Activated CD4-positive, alpha-beta T cell treated with anti-CD3 and anti-CD28 coated beads, Interleukin-2, amount 50 U/mL, for 16 hours (primary cell): ENCODE results near the gene RNPEP.
"Not testable (repeated sequence)": the region's sequence is repeated elsewhere in the genome, so short reads cannot be mapped to it uniquely, and the experiment has no call there.

Experiments used
- DNase-seq: peaks from one replicate; pipeline ENCODE4 v3.0.0-alpha.2; 2020

RNPEP gene

DNA sequence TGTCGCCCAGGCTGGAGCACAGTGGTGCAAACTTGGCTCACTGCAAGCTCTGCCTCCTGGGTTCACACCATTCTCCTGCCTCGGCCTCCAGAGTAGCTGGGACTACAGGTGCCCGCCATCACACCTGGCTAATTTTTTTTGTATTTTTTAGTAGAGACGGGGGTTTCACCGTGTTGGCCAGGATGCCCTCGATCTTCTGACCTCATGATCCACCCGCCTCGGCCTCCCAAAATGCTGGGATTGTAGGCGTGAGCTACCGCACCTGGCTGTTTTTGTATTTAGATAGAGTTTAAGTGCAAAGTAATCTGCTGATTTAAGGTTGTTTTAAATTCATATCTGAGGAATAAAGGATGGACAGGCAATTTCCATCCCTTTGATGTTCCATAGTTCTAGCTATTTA, 20.1 kb upstream of the RNPEP start:
- DNase-seq, result not testable (repeated sequence)

DNA sequence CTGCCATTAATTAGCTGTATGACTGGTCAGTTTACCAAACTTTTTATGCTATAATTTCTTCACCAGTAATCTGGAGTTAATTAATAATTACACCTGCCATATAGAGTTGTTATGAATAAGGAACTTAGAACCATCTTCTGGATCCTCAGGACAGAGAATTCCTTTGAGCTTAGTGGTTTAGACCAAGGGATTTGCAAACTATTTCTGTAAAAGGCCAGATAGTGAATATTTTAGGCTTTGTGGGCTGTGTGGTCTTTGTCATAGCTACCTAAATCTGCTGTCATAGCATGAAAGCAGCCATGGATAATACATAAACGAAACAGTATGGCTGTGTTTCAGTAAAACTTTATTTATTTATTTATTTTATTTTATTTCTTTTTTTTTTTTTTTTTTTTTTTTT, 18.2 kb upstream of the RNPEP start:
- DNase-seq, result no peak

DNA sequence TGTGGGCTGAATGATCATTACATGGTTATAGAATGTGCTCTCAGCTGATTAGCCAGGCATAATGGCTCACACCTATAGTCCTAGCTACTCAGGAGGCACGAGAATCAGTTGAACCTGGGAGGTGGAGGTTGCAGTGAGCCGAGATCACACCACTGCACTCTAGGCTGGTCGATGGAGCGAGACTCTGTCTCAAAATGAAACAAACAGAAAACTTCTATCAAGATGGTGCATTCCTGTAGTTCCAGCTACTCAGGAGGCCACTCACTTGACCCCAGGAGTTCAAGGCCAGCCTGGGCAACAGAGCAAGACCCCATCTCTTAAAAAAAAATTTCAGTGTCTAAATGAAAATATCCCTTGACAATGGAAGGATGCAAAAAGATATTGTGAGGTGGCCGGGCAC, 16.3 kb upstream of the RNPEP start:
- no peak for DNase-seq

DNA sequence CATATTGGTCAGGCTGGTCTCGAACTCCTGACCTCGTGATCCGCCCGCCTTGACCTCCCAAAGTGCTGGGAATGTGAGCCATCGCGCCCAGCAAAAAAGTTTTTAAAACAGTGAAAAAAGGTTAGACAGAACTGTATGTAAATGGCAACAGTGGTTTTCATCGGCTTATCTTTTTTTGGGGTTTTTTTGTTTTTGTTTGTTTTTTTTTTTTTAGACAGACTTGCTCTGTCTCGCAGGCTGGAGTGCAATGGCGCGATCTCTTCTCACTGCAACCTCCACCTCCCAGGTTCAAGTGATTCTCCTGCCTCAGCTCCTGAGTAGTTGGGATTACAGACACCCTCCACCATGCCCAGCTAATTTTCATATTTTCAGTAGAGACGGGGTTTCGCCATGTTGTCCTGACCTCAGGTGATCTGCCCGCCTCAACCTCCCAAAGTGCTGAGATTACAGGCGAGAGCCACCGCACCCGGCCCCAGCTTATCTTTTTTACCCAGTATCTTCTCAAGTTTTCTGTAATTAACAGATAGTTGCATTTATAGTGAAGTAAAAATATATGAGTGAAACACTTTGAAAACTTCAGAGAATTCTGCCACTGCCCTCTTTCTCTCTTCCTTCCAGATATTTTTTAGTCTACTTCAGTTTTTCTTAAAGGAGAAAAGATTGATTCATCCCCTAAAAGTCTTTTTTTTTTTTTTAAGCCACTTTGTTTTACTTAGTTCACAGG, 14.1 kb upstream of the RNPEP start:
- no peak for DNase-seq

DNA sequence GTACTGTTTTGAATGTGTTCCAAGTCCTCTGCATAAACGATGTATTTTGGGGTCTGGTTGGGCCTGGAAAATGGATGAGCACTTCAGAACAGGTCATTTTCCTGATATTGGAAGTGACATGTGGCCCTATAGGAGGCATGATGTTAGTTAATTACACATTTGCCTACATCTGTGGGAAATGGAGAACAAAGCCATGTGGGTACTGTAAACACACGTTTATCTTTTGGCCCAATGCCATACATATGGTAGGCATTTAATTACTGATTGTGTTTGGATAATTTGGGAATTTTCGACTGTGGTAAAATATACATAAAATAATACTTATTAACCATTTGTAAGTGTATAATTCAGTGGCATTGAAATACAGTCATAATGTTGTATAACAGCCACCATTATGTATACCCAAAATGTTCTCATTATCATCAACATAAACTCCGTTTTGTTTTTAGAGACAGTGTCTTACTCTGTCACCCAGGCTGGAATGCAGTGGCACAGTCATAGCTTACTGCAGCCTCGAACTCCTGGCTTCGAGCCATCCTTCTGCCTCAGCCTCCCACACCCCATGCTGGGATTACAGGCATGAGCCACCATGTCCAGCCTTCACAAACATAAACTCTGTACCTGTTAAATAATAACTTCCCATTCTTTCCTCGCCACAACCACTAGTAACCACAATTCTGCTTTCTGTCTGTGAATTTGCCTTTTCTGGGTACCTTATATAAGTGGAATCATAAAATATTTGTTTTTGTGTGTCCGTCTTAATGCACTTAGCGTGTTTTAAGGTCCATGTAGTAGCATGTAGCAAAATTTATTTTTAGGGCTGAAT, 11.9 kb upstream of the RNPEP start:
- DNase-seq, result no peak

DNA sequence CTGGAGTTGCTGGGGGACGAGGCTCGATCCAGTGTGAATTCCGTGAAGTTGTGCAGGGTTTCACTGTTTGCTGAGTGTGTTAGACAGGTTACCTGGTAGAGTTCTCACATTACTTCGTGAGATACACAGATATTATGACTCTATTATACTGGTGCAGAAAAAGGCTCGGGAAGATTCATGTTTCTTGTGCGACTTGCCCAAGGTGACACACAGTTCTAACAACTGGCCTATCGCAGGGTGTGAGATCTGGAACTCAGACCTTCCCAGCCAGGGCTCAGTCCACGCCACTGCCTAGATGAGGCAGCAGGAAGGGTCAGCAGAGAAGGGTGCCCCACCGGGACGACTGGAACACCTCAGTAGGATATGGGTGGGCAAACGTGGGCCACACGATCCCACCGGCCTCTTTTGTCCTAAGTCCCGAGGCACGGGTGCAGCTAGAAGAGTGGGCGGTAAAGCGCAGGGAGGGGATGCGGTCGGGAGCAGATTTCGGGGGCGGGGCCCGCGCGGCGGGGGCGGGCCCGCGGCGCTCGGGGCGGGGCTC, 296 bp upstream of the RNPEP start:
- peak; percentile 73 for DNase-seq

DNA sequence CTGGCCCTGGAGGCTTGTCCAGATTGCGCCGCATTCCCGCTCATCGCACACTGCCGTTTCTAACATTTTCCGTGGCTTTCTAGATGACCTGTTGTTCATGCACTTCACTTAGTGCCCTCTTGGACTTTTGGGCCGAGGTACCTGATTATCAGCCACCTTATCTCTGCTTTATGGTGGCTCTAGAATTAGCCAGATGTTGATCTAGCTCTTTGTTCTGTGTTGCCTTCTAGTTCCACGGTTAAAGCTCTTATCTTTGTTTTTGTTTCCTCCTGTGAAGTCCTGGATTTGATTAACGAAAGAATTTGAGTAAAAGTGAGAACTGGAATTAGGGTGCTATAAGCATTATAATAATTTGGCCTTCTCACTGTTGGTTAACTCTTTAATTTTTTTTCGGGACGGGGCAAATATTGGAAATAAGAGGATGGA, 945 bp downstream of the RNPEP start:
- DNase-seq, result peak; percentile 18

DNA sequence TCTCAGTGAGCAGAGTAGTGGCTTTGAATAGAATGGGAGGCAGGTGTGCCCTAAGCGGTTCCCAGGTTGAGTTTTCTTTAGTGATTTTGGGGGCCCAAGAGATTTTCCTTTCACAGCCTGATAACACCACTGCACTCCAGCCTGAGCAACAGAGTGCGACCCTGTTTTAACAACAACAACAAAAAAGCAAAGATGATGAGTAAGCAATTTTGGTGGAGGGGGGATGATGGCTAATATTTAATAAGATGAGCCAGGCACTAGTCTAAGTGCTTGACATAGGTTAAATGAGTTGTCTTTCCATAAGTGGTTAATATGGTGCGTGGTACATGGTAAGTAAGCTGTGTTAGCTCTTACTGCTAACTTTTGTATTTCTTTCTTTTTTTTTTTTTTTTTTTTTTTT, 2.0 kb downstream of the RNPEP start:
- DNase-seq, result no peak

DNA sequence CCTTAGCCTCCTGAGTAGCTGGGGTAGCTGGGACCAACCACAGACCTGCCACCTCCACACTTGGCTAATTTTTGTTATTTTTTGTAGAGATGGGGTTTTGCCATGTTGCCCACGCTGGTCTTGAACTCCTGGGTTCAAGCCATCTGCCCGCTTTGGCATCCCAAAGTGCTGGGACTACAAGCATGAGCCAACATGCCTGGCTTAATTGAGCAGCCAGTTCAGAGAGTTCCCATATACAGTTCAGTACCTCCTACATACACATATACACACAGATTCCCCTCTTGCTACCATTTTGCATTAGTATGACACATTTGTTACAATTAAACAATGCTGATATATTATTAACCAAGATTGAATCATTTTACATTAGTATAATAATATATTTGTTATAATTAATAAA, 2.9 kb downstream of the RNPEP start:
- DNase-seq, result no peak

DNA sequence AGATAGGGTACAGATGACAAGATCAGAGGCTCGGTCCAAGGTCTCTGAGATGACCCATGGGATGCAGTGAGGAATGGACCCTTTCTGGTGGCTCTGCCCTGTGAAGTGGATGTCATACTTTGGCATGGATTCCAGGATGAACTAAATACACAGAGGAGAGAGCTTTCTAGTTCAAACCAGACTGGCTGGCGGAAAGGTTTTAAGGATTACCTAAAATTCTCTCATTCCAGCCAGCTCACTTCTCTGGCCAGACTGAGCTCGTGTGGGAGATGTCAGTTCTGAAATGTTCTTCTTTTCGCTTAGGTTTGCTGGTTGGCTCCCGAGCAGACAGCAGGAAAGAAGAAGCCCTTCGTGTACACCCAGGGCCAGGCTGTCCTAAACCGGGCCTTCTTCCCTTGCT, 6.2 kb downstream of the RNPEP start:
- no peak for DNase-seq

DNA sequence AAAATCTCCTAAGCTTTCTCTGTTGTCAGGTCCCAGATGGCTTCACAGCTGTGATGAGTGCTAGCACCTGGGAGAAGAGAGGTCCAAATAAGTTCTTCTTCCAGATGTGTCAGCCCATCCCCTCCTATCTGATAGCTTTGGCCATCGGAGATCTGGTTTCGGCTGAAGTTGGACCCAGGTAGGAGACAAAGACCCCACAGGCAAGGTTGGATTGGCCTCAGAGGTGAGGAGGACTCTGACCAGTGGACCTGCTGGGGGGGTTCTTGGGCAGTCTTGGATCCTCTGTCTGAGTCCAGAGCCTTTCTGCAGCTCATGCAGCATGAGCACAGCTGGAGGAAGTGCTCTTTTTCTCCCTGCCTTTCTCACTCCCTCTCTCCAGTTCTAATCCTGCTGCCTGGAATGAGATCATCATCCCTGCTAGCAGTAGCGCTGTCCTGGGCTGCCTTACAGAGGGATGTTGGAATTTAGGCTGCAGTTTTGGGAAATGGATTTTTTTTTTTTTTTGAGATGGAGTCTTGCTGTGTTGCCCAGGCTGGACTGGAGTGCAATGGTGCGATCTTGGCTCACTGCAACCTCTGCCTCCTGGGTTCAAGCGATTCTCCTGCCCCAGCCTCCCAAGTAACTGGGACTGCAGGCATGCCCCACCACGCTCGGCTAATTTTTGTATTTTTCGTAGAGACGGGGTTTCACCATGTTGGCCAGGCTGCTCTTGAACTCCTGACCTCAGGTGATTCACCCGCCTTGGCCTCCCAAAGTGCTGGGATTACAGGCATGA, 7.1 kb downstream of the RNPEP start:
- no peak for DNase-seq

DNA sequence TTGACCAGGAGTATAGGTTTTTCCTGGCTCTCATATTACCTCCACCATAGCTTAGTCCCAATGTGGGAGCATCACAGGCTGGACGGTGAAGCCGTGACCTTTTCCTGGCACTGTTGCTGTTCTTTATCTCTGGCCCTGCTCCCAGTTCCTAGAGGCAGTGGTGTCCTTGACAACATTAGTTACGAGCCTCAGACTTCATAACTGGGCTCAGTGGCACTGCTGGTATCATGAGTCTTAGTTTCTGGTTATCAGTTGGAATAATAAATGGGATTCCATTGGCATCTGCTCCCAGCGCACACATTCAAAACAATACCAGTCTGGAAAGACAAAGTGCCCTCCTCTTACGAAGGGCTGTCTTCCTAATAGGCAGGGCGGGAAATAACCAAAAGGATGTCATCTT, 8.0 kb downstream of the RNPEP start:
- no peak for DNase-seq

DNA sequence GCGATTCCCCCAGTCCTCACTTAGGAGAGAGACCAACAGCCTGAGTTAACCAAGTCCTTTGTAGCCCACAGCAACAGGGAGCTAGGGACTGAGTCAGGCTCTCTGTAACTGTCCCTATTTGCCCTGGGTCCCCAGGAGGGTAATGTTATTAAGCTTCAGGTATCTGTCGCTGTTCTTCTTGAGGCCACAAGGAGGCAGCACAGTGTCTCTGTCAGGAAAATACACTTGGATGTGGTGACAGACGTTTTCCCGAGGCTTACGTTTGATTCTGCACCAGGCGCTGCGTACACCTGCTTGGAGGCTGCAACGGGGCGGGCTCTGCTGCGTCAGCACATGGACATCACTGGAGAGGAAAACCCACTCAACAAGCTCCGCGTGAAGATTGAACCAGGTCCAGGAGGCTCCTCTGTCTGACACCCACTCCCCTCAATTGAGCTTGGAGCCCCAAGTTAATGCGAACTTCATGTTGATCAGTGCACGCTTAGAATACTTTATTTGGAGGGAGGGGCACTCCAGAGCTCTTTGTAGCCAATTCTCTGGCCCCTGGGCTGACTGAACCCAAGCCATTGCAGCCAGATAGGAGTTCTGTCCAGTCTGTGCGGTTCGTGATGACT, 17.3 kb downstream of the RNPEP start:
- peak; percentile 45 for DNase-seq

DNA sequence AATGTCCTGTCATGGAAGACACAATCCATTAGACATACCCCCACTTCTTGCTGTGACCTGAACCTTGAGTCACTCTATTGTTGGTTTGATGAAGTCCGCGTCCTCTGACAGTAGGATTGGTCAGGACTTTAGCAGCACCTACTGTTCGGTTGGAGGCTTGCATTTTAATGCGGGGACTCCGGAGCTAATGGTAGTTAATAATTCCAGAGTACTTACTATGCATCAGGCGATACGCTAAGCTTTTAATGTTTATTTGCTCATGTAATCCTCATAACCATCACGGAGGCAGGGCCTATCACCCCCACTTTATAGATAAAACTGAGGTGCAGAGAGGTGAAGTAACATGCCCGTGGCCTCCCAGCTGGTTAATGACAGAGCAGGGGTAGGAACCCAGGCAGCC, 20.1 kb downstream of the RNPEP start:
- DNase-seq, result no peak

DNA sequence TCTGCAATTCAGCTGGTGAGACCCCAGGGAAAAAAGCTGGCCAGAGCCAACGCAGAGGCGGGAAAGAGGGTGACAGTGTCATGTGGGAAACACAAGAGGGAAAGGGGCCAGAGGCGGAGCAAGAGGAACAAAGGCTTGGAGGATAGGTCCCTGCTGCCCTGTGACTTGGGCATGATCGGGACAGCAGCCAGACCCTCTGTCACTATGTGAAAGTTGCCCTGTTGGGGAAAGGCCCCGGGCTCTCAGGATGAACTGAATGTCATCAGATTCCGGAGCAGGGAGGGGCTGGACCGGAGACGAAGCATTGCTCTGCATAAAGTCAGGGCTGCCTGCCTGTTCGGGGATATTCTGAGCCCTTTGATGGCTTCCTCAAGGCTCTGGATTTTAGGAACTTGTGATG, 22.3 kb downstream of the RNPEP start:
- DNase-seq, result no peak

DNA sequence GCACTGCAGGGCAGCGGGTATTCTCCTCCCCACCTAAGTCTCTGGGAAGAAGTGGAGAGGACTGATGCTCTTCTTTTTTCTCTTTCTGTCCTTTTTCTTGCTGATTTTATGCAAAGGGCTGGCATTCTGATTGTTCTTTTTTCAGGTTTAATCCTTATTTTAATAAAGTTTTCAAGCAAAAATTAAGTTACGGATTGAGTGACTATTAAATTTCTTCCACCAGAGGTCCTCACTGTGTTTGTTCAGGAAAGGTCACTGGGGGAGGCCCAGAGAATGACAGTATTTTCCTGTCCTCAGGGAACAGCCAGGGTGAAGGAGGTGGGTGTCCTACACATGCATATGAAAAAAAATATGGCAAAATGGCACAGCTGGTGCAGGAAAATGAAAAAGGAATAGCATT, 23.5 kb downstream of the RNPEP start:
- no peak for DNase-seq

DNA sequence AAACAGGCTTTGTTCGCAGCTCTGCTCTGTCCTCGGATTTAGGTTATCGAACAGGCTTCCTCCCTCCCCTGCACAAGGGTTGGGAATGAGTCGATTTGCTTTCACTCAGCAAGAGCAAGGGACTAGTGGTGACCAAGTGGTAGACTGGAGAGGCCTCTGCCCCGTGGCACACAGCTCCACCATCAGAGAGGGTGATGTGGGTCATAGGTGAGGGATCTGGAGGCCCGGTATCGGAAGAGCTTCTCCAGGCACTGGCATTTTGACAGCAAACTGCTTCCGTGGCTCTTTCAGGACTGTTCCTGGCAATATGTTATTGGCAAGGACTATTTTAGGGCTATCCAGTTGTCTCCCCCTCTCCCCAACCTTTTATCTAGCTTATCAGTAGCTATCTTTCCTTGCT, 24.9 kb downstream of the RNPEP start:
- DNase-seq, result no peak

DNA sequence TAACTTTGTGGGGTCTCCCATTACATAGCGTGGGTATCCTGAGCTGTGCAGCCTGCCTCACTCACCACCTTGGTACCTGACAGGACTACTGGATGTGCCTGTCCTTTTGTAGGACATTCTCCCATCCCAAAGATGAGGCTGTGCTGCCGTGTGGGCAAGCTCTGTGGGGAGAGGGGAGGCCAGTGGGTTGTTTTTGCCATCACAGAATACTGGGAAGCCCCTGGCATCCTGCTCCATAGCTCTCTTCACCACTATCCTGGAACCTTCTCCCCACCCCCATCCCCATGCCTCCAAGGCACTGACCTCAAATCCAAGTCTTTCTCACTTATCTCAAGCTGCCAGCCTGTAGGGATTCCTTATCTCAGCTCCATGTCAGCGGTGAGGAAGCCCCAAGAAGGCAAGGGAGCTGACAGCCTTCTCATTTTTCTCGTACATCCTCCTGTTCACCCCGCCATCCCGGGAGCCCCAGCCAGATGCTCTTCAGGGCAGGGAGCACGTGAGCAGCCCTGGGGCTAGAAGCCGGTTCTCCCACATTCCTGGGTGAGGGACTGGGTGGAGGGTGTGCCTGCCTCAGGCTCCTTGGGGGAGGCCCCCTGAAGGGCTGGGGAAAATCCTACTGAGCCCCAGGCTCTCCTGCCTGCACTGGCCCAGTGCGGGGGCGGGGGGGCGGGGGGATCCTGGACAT, 25.5 kb downstream of the RNPEP start:
- DNase-seq, result no peak

DNA sequence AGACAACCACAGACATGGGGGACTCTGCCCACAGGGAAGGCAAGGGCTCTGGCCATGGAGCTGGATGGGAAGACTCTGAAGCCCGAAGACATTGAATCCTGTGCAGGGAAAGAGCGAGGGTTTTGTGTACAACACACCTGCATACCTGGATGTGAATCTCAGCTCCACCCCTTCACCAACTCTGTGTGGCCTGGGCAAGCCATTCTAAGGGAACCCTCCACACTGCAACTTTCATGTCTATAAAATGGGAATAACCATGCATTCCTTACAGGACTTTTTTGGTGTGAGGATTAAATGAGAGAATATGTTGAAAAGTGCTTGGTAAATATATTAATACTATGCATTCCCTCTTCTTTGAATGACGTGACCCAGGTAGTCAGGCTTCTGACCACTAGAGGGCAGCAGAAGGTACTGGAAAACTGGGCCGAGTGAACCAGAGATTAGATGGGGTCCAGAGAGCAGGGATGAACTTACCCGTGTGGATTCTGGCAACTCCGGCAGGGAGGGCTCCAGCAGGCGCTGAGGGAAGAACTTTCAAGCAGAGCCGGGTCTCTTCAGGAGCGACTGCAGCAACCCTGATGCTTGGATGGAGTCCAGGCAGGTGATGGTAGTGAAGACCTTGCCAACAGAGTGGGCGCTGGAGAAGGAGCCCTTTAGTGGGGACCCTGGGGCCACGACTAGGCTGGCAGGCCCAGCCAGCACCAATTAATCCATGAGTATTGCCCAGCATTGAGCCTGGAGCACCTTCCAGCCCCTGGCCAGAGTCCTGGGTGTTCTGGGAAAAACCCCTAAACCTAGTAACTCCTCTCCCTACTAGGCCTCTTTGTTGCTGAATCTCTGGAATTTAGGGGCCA, 27.1 kb downstream of the RNPEP start:
- peak; percentile 65 for DNase-seq

DNA sequence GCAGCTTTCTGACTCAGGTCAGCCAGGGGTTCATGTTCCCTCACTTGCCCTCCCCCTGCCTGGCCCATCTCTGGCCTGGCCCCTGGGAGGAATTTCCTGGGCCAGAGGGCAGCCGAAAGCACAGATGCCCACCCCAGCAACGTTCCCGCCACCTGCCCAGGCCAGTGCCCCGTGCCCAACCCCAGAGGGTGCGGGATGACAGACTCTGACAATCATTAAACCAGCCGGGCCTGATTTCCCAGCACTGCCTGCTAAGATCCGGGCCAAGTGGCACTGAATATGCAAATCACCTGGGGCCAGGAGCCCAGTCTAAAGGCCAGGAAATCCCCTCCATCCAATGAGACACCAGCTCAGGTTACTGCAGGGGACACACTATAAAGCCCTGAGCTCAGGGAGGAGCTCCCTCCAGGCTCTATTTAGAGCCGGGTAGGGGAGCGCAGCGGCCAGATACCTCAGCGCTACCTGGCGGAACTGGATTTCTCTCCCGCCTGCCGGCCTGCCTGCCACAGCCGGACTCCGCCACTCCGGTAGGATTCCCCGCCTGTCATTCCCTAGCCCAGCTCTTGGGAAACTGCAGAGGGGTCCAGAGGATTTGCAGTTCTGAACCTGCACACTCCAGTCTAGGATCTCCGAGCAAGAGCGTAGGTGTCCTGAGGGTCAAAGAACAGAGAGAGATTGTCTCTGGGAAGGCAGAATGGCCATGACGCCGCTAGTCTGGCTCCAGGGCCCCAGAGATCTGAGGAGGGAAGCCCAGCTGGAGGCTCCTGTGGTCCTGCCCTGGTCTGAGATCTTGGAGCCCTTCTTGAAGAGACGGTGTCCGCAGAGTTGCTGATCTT, 27.9 kb downstream of the RNPEP start, which contains the start of gene ELF3:
TSS of gene ELF3 (plus strand) at position 408 of the 836 bp plus-strand sequence. CDS start 550 bp downstream, outside the sequence.
- DNase-seq, result no peak
